Glutamatergic neuron (in vitro differentiated cells): ENCODE data around the gene NPY1R. TPM values are rescaled to one million over a fixed set of nuclear protein-coding genes. Genes with fewer than 3 reads are reported as not detected.

ENCODE experiments used
- DNase-seq: peaks from one replicate; pipeline ENCODE4 v3.0.0; 2022
- H3K27ac Mint-ChIP-seq: one replicate; pipeline ENCODE4 v1.8.0; 2020; ENCODE audit warnings: mild to moderate bottlenecking, mixed read lengths, inconsistent platforms; ENCODE audit not compliant: unreplicated experiment
- H3K27me3 Mint-ChIP-seq: one replicate; pipeline ENCODE4 v1.8.0; 2020; ENCODE audit warnings: mild to moderate bottlenecking, moderate library complexity, mixed read lengths, inconsistent platforms; ENCODE audit not compliant: unreplicated experiment
- H3K36me3 Mint-ChIP-seq: one replicate; pipeline ENCODE4 v1.8.0; 2020; ENCODE audit warnings: mild to moderate bottlenecking, mixed read lengths, inconsistent platforms; ENCODE audit not compliant: unreplicated experiment
- H3K4me1 Mint-ChIP-seq: one replicate; pipeline ENCODE4 v1.8.0; 2020; ENCODE audit warnings: mild to moderate bottlenecking, low read depth, mixed read lengths, inconsistent platforms; ENCODE audit not compliant: unreplicated experiment
- H3K4me3 Mint-ChIP-seq: one replicate; pipeline ENCODE4 v1.8.0; 2020; ENCODE audit warnings: mild to moderate bottlenecking, mixed read lengths, inconsistent platforms; ENCODE audit not compliant: unreplicated experiment
- H3K9me3 Mint-ChIP-seq: one replicate; pipeline ENCODE4 v1.8.0; 2020; ENCODE audit warnings: mild to moderate bottlenecking, moderate library complexity, mixed read lengths, inconsistent platforms; ENCODE audit not compliant: unreplicated experiment
- CTCF ChIP-seq: fragments of 200-600 bp; sonication (generic); IDR thresholded peaks from one replicate; pipeline ENCODE4 v1.5.0; 2021; ENCODE audit not compliant: partially characterized antibody, unreplicated experiment
- total RNA-seq: library from RNA; stranded (reverse); fragmentation: NEBNext Ultra II Directional; extraction: Animal tissue kit (Norgen Biotek cat#: 25700); gene quantifications from one replicate; pipeline ENCODE4 v1.2.1, GENCODE V29; 2021; ENCODE audit not compliant: unreplicated experiment

Gene NPY1R
- total RNA-seq, 1 donor from 2014 or later, result 0.54 TPM

DNA sequence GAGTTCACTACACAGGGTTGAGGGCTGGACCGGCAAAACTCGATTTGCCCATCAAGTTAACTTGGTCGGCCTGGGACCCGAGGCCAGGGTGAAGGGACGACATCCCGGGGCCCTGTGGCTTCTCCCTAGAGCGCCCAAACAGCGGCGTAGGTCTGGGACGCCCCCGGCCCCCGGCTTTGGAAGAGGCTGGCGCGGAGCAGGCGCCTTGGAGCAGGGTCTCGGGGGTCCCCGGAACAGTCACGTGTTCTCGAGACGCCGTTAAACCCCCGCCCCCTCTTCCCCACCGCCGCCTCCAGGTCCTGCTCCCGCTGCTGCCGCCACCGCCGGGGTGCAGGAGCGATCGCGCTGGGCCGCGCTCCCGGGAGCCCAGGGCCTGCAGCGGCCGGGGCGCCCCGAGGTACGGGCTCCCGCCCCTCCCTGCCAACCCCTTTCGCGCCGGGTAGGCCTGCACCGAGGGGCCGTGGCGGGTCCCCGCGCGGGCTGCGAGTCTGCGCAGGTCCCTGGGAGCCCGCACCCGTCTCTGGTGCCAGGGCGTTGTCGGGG, 11.3 kb upstream of the NPY1R start, which contains the start of gene NPY5R:
Gene NPY5R, plus strand, starts transcription at position 289 of the 543 bp plus-strand sequence. CDS start 6,382 bp downstream, outside the sequence.
- Mint-ChIP-seq H3K4me1 (no peaks in the 10 kb centered on the region), H3K4me3 (peak within 1 kb of the TSS; percentile 84), H3K27ac (no peak within 1 kb of the TSS), H3K36me3 (no peaks in the 10 kb centered on the region), H3K9me3 (no peaks in the 10 kb centered on the region), H3K27me3 (peaks cover 4% of the 10 kb centered on the region)
- peak; percentile 29 for DNase-seq
- TF ChIP-seq CTCF, result no peak

DNA sequence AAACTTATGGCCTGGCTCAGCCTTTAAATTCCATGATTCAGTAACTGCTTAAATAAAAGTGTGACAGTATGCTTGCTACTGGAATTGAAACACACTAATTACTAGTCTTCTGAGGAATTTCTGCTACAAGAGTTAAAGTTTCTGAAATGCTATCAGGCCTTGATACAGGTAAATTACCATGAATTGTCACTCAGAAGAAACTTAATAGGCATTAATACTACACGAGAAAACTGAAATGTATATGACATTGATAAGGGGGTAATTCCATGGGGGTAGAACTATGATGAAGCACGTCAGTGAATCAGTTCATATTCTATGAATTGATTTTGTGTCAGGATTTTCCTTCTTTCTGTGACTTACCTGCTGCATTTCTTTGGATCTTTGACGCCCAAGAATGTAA, 3.0 kb upstream of the NPY1R start:
- Mint-ChIP-seq H3K36me3 (no peaks in the 10 kb centered on the region), H3K4me3 (no peak overlapping the region), H3K4me1 (no peaks in the 10 kb centered on the region), H3K27me3 (peaks cover 6% of the 10 kb centered on the region), H3K9me3 (no peaks in the 10 kb centered on the region), H3K27ac (no peak overlapping the region)
- TF ChIP-seq CTCF, result no peak
- no peak for DNase-seq

- peaks cover 4% of the 10 kb centered on the region for H3K27me3 Mint-ChIP-seq
- DNase-seq, result peak; percentile 57
- H3K4me1 Mint-ChIP-seq, result no peaks in the 10 kb centered on the region
- TF ChIP-seq CTCF, result no peak
- H3K4me3 Mint-ChIP-seq, result peak overlapping the region; percentile 96
- no peaks in the 10 kb centered on the region for H3K36me3 Mint-ChIP-seq
- H3K27ac Mint-ChIP-seq, result no peak overlapping the region
- no peaks in the 10 kb centered on the region for H3K9me3 Mint-ChIP-seq
Observed at GRCh38 chr4:163331629-163332376, 593 bp downstream of the NPY1R start.

- TF ChIP-seq CTCF, result no peak
- H3K27ac Mint-ChIP-seq, result no peak overlapping the region
- peaks cover 4% of the 10 kb centered on the region for H3K27me3 Mint-ChIP-seq
- DNase-seq, result peak; percentile 20
- H3K4me1 Mint-ChIP-seq, result no peaks in the 10 kb centered on the region
- no peaks in the 10 kb centered on the region for H3K9me3 Mint-ChIP-seq
- H3K4me3 Mint-ChIP-seq, result peak overlapping the region; percentile 96
- no peaks in the 10 kb centered on the region for H3K36me3 Mint-ChIP-seq
Observed at GRCh38 chr4:163330916-163331628, 1.3 kb downstream of the NPY1R start.

DNA sequence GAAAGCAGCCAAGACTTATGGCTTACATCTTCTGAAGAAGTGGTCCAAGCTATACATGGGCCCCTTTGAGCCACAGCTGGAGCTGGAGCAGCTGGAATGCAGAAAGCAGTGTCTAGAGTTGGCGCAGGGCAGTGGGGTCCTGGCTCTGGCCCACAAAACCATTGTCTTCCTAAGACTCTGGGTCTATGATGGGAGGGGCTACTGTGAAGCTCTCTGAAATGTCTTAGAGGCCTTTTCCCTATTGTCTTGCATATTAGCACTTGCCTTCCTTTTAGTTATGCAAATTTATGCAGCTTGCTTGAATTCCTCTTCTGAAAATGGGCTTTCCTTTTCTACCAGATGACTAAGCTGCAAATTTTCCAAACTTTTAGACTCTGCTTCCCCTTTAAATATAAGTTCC, 15.3 kb downstream of the NPY1R start:
- DNase-seq, result no peak
- H3K4me3 Mint-ChIP-seq, result no peak overlapping the region
- H3K27ac Mint-ChIP-seq, result no peak overlapping the region
- no peaks in the 10 kb centered on the region for H3K27me3 Mint-ChIP-seq
- no peak for TF ChIP-seq CTCF
- no peaks in the 10 kb centered on the region for H3K4me1 Mint-ChIP-seq
- no peaks in the 10 kb centered on the region for H3K9me3 Mint-ChIP-seq
- H3K36me3 Mint-ChIP-seq, result peaks cover 5% of the 10 kb centered on the region
